HL-60 (cell line): ENCODE results near the gene ZNF783.

ENCODE experiments used
- DNase-seq, 2 experiments: peaks; one replicate each; pipeline ENCODE4 v3.0.0-alpha.2; 2010 to 2020; ENCODE audit warnings: low read depth in 1 of 2, low spot score in 1 of 2
- H3K27ac ChIP-seq: fragments of 250-450 bp; sonication (Bioruptor Pico); replicated peaks from 2 replicates; pipeline ENCODE4 v1.5.1; 2020; ENCODE audit warnings: mild to moderate bottlenecking, moderate library complexity
- H3K27me3 ChIP-seq: fragments of 250-450 bp; sonication (Bioruptor Pico); 2 replicates; pipeline ENCODE4 v1.5.1; 2021; ENCODE audit warnings: mild to moderate bottlenecking, moderate library complexity; ENCODE audit not compliant: insufficient read depth, poor library complexity, severe bottlenecking
- H3K4me3 ChIP-seq: replicated peaks from 2 replicates; pipeline ENCODE4 v1.5.1; 2011; ENCODE audit warnings: mild to moderate bottlenecking, control low read depth, low read length; ENCODE audit not compliant: insufficient read depth
- GABPA ChIP-seq: IDR thresholded peaks from 2 replicates; pipeline ENCODE4 v1.6.1; 2012; ENCODE audit warnings: low read depth
- POLR2AphosphoS5 ChIP-seq: IDR thresholded peaks from 2 replicates; pipeline ENCODE4 v1.6.1; 2012; ENCODE audit warnings: low read depth
- REST ChIP-seq: IDR thresholded peaks from 2 replicates; pipeline ENCODE4 v1.6.1; 2012; ENCODE audit warnings: low read depth; ENCODE audit not compliant: insufficient replicate concordance
- SPI1 ChIP-seq: IDR thresholded peaks from 2 replicates; pipeline ENCODE4 v1.6.1; 2012; ENCODE audit warnings: low read depth, mild to moderate bottlenecking, borderline replicate concordance
- TF ChIP-seq, protein P1 (sequence below): IDR thresholded peaks from one replicate; pipeline ENCODE4 v1.5.1; 2011; ENCODE audit warnings: low read length, control low read depth, inconsistent platforms; ENCODE audit not compliant: insufficient read depth

ZNF783 gene

GRCh38 chr7:149289262-149289661 is 27.3 kb downstream of the ZNF783 start:
- no peak for TF ChIP-seq SPI1
- TF ChIP-seq, protein P1, sequence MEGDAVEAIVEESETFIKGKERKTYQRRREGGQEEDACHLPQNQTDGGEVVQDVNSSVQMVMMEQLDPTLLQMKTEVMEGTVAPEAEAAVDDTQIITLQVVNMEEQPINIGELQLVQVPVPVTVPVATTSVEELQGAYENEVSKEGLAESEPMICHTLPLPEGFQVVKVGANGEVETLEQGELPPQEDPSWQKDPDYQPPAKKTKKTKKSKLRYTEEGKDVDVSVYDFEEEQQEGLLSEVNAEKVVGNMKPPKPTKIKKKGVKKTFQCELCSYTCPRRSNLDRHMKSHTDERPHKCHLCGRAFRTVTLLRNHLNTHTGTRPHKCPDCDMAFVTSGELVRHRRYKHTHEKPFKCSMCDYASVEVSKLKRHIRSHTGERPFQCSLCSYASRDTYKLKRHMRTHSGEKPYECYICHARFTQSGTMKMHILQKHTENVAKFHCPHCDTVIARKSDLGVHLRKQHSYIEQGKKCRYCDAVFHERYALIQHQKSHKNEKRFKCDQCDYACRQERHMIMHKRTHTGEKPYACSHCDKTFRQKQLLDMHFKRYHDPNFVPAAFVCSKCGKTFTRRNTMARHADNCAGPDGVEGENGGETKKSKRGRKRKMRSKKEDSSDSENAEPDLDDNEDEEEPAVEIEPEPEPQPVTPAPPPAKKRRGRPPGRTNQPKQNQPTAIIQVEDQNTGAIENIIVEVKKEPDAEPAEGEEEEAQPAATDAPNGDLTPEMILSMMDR: no peak
- TF ChIP-seq REST: no peak
- no peak for TF ChIP-seq POLR2AphosphoS5
- no peak for TF ChIP-seq GABPA
- Histone ChIP-seq H3K27ac (no peak overlapping the region), H3K27me3 (no peaks in the 10 kb centered on the region), H3K4me3 (no peak overlapping the region)
- DNase-seq: no peak

GRCh38 chr7:149289856-149290255 is 27.9 kb downstream of the ZNF783 start:
- H3K27ac ChIP-seq: no peak overlapping the region
- no peaks in the 10 kb centered on the region for H3K27me3 ChIP-seq
- TF ChIP-seq, protein P1: no peak
- no peak for TF ChIP-seq REST
- TF ChIP-seq GABPA: no peak
- no peak for TF ChIP-seq POLR2AphosphoS5
- TF ChIP-seq SPI1: no peak
- H3K4me3 ChIP-seq: no peak overlapping the region
- DNase-seq: no peak

DNA sequence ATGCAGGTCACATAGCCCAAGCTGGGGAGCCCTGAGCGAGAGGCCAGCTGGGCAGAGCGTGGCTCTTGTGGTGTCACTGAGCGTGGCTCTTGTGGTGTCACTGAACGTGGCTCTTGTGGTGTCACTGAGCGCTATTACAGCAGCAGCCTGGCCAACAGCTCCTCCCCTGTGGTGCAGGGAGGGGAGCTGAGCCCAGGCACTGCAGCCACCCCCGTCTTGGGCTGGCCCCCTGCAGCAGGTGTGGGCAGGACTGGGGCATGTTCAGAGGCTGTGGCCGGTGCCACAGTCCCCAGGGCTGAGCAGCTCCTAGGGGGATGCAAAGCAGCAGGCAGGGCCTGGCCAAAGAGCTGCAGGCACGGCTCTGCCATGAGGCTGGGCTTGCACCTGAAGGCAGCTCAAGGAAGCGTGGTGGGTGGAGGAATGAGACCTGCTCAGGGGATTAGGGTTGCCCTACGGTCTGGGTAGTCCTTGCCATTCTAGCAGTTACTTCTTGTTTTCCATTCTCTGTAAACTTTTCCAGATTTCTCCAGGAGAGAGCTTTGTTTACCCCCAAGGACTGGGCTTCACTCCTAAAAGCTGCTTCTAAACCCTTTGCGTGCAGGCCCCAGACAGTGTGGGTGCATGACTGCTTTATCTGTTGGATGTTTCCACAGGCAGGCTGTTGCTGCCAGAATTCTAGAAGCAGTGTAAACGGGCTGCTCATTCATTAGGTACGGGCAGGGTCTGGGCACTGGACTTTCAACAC is 29.2 kb downstream of the ZNF783 start:
- no peak for DNase-seq
- TF ChIP-seq, protein P1: no peak
- TF ChIP-seq POLR2AphosphoS5 (no peak), SPI1 (no peak), GABPA (no peak), REST (no peak)
- Histone ChIP-seq H3K4me3 (no peak overlapping the region), H3K27me3 (no peaks in the 10 kb centered on the region), H3K27ac (no peak overlapping the region)
